GM23248 (cell line): Measurements from ENCODE around the gene CSDE1.

Experiments
- EZH2 ChIP-seq: fragments of 200-600 bp; sonication (generic); IDR thresholded peaks from 2 replicates; pipeline ENCODE4 v1.6.1; 2018; ENCODE audit warnings: antibody characterized with exemption, mild to moderate bottlenecking; ENCODE audit not compliant: insufficient read depth, poor library complexity, severe bottlenecking
- EZH2phosphoT487 ChIP-seq: fragments of 200-600 bp; sonication (generic); IDR thresholded peaks from 2 replicates; pipeline ENCODE4 v1.6.1; 2018; ENCODE audit warnings: antibody characterized with exemption, moderate library complexity, mild to moderate bottlenecking, low read depth; ENCODE audit not compliant: insufficient read depth

GRCh38 chr1:114718661-114719423 lies 38.9 kb downstream of the CSDE1 start:
- TF ChIP-seq EZH2 (no peak), EZH2phosphoT487 (no peak)
